Upper lobe of left lung (tissue), 6 donors: Measurements from ENCODE around the gene LIME1. TPM values are rescaled to one million over a fixed set of nuclear protein-coding genes. Genes with fewer than 3 reads are reported as not detected.
A peak's percentile ranks its signal among the peaks of the same experiment; 100 is the strongest.

Experiments
- ATAC-seq, 2 donors: fragments of 200-7000 bp; cut with Tn5 transposase; one replicate each; pipeline ENCODE4 v1.9.1; 2022; ENCODE audit warnings: mild to moderate bottlenecking in 2 of 2, moderate library complexity in 2 of 2; ENCODE audit not compliant: low FRiP score in 2 of 2
- DNase-seq, 2 donors: peaks; one replicate each; pipeline ENCODE4 v3.0.0-alpha.2; 2019 to 2020
- H3K27ac ChIP-seq, 4 donors: fragments of 200-600 bp; sonication (generic); one replicate each; pipeline ENCODE4 v1.5.1; 2016 to 2019
- H3K27me3 ChIP-seq, 4 donors: fragments of 200-600 bp; sonication (generic); one replicate each; pipeline ENCODE4 v1.5.1; 2017 to 2019
- H3K36me3 ChIP-seq, 4 donors: fragments of 200-600 bp; sonication (generic); one replicate each; pipeline ENCODE4 v1.5.1; 2016 to 2019
- H3K4me1 ChIP-seq, 4 donors: fragments of 200-600 bp; sonication (generic); one replicate each; pipeline ENCODE4 v1.5.1; 2018 to 2019
- H3K4me3 ChIP-seq, 4 donors: fragments of 200-600 bp; sonication (generic); one replicate each; pipeline ENCODE4 v1.5.1; 2017 to 2019; ENCODE audit warnings: mild to moderate bottlenecking in 2 of 4, moderate library complexity in 1 of 4
- H3K9me3 ChIP-seq, 4 donors: fragments of 200-600 bp; sonication (generic); one replicate each; pipeline ENCODE4 v1.5.1; 2018 to 2019
- EP300 ChIP-seq, 4 donors: sonication (generic); formaldehyde crosslinking; IDR thresholded peaks; one replicate each; pipeline ENCODE4 v1.5.1; 2017; ENCODE audit warnings: antibody characterized with exemption in 4 of 4, control low read depth in 2 of 4
- POLR2A ChIP-seq, 4 donors: fragments of 450-650 bp; IDR thresholded peaks; one replicate each; pipeline ENCODE4 v1.5.1; 2016 to 2017; ENCODE audit warnings: antibody characterized with exemption in 4 of 4, mild to moderate bottlenecking in 2 of 4
- POLR2AphosphoS5 ChIP-seq, 2 donors: sonication (generic); formaldehyde crosslinking; IDR thresholded peaks; one replicate each; pipeline ENCODE4 v1.5.1; 2017; ENCODE audit warnings: antibody characterized with exemption in 2 of 2
- WGBS, 2 donors: methylation state at CpG; one replicate each; pipeline ENCODE4 v1.1.5; 2017 to 2018; 5-methylcytosine and 5-hydroxymethylcytosine counted together
- total RNA-seq, 6 donors: library from RNA; depleted of rRNA in 4 of 6; stranded (reverse); fragments of >200 nt in 4 of 6; gene quantifications; one replicate each; pipeline versions ENCODE4 v1.1.0 to v1.2.1, GENCODE V29; 2016 to 2021
- TF ChIP-seq, protein P1 (sequence below), 6 experiments: fragments of 450-650 bp in 4 of 6; fragments of 200-600 bp in 2 of 6; sonication (generic) in 2 of 6; IDR thresholded peaks; one replicate each; pipeline ENCODE4 v1.5.1; 2016 to 2019; ENCODE audit warnings: antibody characterized with exemption in 6 of 6
- donor health status: DM: no; HTN: no; CAD: no; lungs with moderate emphysema.
- donor health status: DM: no; HTN: yes; CAD: no; lungs with severe emphysema.

The LIME1 gene
- total RNA-seq, 6 donors from 2014 or later = 12.4 to 51.3 (median 15.3) TPM

DNA sequence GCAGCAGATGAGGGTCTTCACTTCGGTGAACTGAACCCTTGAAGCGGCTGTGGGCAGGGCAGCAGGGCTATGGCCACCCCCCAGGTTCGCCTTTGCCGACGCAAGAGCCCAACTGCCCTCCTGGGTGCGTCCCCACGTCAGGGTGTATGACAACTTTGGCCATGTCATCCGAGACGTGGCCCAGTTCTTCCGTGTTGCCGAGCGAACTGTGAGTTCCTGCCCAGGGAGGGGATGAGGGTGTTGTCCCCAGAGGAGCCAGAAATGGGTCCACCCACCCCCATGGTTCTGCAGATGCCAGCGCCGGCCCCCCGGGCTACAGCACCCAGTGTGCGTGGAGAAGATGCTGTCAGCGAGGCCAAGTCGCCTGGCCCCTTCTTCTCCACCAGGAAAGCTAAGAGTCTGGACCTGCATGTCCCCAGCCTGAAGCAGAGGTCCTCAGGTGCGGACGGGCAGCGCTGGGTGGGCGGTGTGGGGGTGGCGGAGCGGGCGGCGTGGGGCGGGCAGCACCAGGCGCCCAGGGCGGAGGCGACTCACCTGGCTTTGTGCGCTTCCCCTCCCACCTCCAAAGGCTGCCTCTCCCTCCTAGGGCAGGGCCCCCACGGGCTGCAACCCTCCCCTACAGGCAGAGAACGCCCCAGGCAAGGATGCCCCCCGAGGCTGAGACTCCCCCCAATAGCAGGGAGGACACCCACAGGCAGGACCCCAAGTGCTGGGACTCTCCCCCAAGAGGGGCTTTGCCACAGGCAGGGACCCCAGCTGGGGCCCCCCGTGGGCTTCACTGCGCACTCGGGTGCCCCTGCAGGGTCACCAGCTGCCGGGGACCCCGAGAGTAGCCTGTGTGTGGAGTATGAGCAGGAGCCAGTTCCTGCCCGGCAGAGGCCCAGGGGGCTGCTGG lies 46.2 kb upstream of the LIME1 start:
- peaks cover 49 to 63% (median 55%) of the 10 kb centered on the region in 4 donors for H3K4me1 ChIP-seq
- ATAC-seq (no peak), DNase-seq (peak in 1 of 2 donors; percentile 75)
- 93 to 95% methylated on average over 10 to 32 of the region's 40 CpGs for WGBS, 2 donors
- peaks cover 0 to 26% (median 4%) of the 10 kb centered on the region in 4 donors for H3K36me3 ChIP-seq
- no peaks in the 10 kb centered on the region for H3K27me3 ChIP-seq
- TF ChIP-seq, protein P1, sequence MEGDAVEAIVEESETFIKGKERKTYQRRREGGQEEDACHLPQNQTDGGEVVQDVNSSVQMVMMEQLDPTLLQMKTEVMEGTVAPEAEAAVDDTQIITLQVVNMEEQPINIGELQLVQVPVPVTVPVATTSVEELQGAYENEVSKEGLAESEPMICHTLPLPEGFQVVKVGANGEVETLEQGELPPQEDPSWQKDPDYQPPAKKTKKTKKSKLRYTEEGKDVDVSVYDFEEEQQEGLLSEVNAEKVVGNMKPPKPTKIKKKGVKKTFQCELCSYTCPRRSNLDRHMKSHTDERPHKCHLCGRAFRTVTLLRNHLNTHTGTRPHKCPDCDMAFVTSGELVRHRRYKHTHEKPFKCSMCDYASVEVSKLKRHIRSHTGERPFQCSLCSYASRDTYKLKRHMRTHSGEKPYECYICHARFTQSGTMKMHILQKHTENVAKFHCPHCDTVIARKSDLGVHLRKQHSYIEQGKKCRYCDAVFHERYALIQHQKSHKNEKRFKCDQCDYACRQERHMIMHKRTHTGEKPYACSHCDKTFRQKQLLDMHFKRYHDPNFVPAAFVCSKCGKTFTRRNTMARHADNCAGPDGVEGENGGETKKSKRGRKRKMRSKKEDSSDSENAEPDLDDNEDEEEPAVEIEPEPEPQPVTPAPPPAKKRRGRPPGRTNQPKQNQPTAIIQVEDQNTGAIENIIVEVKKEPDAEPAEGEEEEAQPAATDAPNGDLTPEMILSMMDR (IDR thresholded peaks at IDR 0.05) = no peak
- no peak for TF ChIP-seq EP300 (IDR thresholded peaks at IDR 0.05)
- TF ChIP-seq POLR2A (IDR thresholded peaks at IDR 0.05) = no peak
- no peak for TF ChIP-seq POLR2AphosphoS5 (IDR thresholded peaks at IDR 0.05)
- no peak overlapping the region for H3K4me3 ChIP-seq
- no peaks in the 10 kb centered on the region for H3K9me3 ChIP-seq
- H3K27ac ChIP-seq = peak overlapping the region in 3 of 4 donors; percentile 90 to 96 (median 91)

DNA sequence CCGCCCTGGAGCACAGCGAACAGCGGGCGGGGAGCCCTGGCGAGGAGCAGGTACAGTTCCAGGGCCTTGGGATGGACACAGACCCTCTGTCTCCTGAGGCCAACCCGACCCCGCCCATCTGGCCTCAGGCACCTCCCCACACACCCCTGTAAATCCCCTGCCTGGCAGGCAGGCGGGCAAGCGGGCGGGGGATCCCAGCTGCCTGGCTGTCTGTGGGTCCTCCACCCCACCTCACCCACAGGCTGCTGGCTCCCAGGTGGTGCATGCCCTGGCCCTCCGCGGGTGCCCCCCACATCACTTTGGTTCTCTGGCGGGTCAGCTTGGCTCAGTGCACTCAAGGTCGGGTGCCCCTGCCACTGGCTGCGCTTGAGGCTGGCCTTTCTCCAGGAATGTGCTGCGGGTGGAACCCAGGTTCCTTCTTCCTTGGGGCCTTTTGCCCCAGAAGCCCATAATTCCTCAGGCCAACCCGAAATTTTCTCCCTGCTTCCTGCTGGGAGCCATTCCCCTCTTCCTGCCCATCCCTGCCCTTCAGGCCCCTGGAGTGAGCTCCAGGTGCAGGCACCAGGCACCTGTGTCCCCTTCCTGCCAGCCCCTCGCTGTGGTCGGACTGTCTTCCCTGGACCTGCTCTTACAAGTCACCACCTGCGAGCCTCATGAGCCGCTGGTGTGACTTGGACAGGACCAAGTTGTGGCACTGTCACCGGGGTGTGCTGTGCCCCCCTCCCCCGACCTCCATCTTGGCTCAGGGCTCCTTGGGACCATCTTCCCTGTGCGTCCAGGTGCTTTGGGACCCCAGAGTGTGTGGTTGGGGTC lies 45.4 kb upstream of the LIME1 start:
- H3K4me3 ChIP-seq = no peak overlapping the region
- 86 to 87% methylated on average over 17 to 24 of the region's 24 CpGs for WGBS, 2 donors
- peaks cover 41 to 64% (median 48%) of the 10 kb centered on the region in 4 donors for H3K4me1 ChIP-seq
- no peaks in the 10 kb centered on the region for H3K9me3 ChIP-seq
- TF ChIP-seq POLR2AphosphoS5 (IDR thresholded peaks at IDR 0.05) (no peak), POLR2A (IDR thresholded peaks at IDR 0.05) (no peak), EP300 (IDR thresholded peaks at IDR 0.05) (no peak)
- TF ChIP-seq, protein P1 (IDR thresholded peaks at IDR 0.05) = no peak
- peaks cover 0 to 35% (median 4%) of the 10 kb centered on the region in 4 donors for H3K36me3 ChIP-seq
- ATAC-seq (no peak), DNase-seq (peak in 1 of 2 donors; percentile 83)
- H3K27me3 ChIP-seq = no peaks in the 10 kb centered on the region
- peak overlapping the region; percentile 23 to 96 (median 70) for H3K27ac ChIP-seq

DNA sequence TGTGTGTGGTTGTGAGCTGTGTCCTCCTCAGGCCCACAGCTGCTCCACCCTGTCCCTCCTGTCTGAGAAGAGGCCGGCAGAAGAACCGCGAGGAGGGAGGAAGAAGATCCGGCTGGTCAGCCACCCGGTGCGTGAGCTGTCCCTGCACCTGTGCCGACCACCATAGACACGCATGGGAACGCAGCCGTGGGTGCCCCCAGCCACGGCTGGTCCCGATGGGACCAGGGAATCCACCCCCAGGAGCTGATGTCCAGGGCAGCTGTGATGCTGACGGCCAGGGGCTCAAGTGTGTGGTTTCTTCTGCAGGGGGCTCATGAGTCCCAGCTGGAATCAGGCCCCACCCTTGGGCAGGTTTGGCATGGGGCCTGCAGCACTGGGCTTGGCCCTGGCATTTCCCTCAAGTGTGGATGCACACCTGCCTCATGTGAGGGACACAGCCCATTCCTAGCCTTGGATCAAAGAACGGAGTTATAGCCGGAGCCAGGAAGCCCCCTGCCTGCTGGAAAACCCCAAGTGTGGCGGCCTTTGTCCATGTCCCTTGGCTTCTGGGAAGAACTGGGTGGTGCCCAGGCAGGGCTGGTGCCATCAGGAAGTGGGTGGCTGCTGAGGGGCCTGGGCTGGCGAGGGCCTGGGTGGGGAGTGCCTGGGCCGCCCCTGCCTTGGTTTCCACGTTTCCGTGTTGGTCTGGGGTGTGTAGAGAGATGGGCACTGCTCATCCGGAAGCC lies 44.6 kb upstream of the LIME1 start:
- Histone ChIP-seq H3K27ac (peak overlapping the region; percentile 23 to 96 (median 70)), H3K9me3 (no peaks in the 10 kb centered on the region), H3K36me3 (peaks cover 0 to 35% (median 4%) of the 10 kb centered on the region in 4 donors), H3K4me3 (no peak overlapping the region), H3K27me3 (no peaks in the 10 kb centered on the region), H3K4me1 (peaks cover 43 to 64% (median 50%) of the 10 kb centered on the region in 4 donors)
- DNase-seq (peak in 1 of 2 donors; percentile 70), ATAC-seq (no peak)
- TF ChIP-seq, protein P1 (IDR thresholded peaks at IDR 0.05) = no peak
- TF ChIP-seq POLR2A (IDR thresholded peaks at IDR 0.05) (no peak), EP300 (IDR thresholded peaks at IDR 0.05) (peak in 2 of 4 donors; percentile 80 to 90), POLR2AphosphoS5 (IDR thresholded peaks at IDR 0.05) (peak; percentile 9 to 73)
- WGBS, 2 donors = 75 to 87% methylated on average over 16 to 20 of the region's 21 CpGs

DNA sequence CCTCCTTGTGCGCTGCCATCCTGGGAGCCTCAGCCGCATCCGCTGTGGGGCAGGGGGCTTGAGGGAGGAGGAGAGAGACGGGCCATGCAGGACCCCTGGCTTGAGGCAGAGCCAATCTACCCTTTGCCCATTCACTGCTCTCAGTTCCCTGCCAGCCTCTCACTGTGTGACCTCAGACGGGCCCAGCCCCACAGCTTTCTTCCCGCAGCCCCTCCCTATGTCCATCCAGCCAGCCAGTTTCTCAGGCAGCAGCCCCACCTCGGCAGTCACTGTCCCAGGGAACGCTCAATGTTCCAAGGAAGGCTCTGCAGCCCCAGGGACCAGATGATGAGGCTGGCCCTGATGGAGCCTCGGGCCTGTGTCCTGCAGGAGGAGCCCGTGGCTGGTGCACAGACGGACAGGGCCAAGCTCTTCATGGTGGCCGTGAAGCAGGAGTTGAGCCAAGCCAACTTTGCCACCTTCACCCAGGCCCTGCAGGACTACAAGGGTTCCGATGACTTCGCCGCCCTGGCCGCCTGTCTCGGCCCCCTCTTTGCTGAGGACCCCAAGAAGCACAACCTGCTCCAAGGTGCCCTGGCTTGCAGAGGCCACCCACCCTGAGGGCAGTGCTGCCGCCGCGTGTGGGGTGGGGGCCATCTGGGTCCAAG lies 43.9 kb upstream of the LIME1 start:
- peak in 1 of 2 donors; percentile 83 for DNase-seq
- TF ChIP-seq EP300 (IDR thresholded peaks at IDR 0.05) = no peak
- no peak for TF ChIP-seq POLR2A (IDR thresholded peaks at IDR 0.05)
- TF ChIP-seq, protein P1 (IDR thresholded peaks at IDR 0.05) = no peak
- TF ChIP-seq POLR2AphosphoS5 (IDR thresholded peaks at IDR 0.05) = no peak
- peak in 1 of 2 donors; percentile 31 for ATAC-seq
- H3K27ac ChIP-seq = peak overlapping the region in 3 of 4 donors; percentile 51 to 96 (median 90)
- H3K4me3 ChIP-seq = no peak overlapping the region
- WGBS, 2 donors = 82 to 93% methylated on average over 3 to 17 of the region's 20 CpGs
- H3K4me1 ChIP-seq = peaks cover 43 to 64% (median 50%) of the 10 kb centered on the region in 4 donors
- H3K36me3 ChIP-seq = peaks cover 0 to 35% (median 4%) of the 10 kb centered on the region in 4 donors
- H3K9me3 ChIP-seq = no peaks in the 10 kb centered on the region
- H3K27me3 ChIP-seq = no peaks in the 10 kb centered on the region
